Activated naive CD4-positive, alpha-beta T cell treated with anti-CD3 and anti-CD28 coated beads for 36 hours (primary cell): ENCODE measurements around the gene THSD4. TPM values are rescaled to one million over a fixed set of nuclear protein-coding genes. Genes with fewer than 3 reads are reported as not detected.
"Not testable (repeated sequence)": the region's sequence is repeated elsewhere in the genome, so short reads cannot be mapped to it uniquely, and the experiment has no call there.

Experiments used
- CTCF ChIA-PET: fragments of 350-600 bp; sonication (Branson Sonifier 250); formaldehyde crosslinking; loops from one replicate; lab custom pipeline; 2021; ENCODE audit warnings: antibody characterized with exemption; lab: Charles Lee
- DNase-seq: peaks from one replicate; pipeline ENCODE4 v3.0.0-alpha.2; 2020
- H3K27ac Mint-ChIP-seq: one replicate; pipeline ENCODE4 v1.8.0; 2021; ENCODE audit warnings: mild to moderate bottlenecking, mixed read lengths
- H3K27me3 Mint-ChIP-seq: one replicate; pipeline ENCODE4 v1.8.0; 2021; ENCODE audit warnings: low read depth, mixed read lengths
- H3K36me3 Mint-ChIP-seq: one replicate; pipeline ENCODE4 v1.8.0; 2021; ENCODE audit warnings: low read depth, mixed read lengths
- H3K4me1 Mint-ChIP-seq: one replicate; pipeline ENCODE4 v1.8.0; 2021; ENCODE audit warnings: low read depth, mixed read lengths
- H3K4me3 Mint-ChIP-seq: one replicate; pipeline ENCODE4 v1.8.0; 2021; ENCODE audit warnings: mild to moderate bottlenecking, moderate library complexity, mixed read lengths
- H3K9me3 Mint-ChIP-seq: one replicate; pipeline ENCODE4 v1.8.0; 2021; ENCODE audit warnings: mixed read lengths
- intact Hi-C: fragments of 100-400 bp; cut with micrococcal nuclease; formaldehyde crosslinking; loops from one replicate; pipeline ENCODE4 v1.15.1; 2023
- total RNA-seq, 2 experiments: library from RNA; stranded (reverse); gene quantifications; one replicate each; pipeline ENCODE4 v1.2.3, GENCODE V29; 2021

The THSD4 gene
- total RNA-seq, 2 experiments from 2014 or later: not detected

- no peak overlapping the region for H3K27ac Mint-ChIP-seq
- no peaks in the 10 kb centered on the region for H3K9me3 Mint-ChIP-seq
- DNase-seq: no peak
- CTCF ChIA-PET: interaction anchor here (1.4 kb wide), 1 partner anchor 26 kb away, joined by 3 read pairs; no protein-coding TSS in a partner anchor
- H3K4me1 Mint-ChIP-seq: peaks cover 11% of the 10 kb centered on the region
- peaks cover 5% of the 10 kb centered on the region for H3K27me3 Mint-ChIP-seq
- no peak overlapping the region for H3K4me3 Mint-ChIP-seq
- intact Hi-C loops: no loop called here
- no peaks in the 10 kb centered on the region for H3K36me3 Mint-ChIP-seq
Measured at GRCh38 chr15:71352765-71353164, 237.5 kb downstream of the THSD4 start.

GRCh38 chr15:71353171-71353570 lies 237.9 kb downstream of the THSD4 start:
- peaks cover 4% of the 10 kb centered on the region for H3K27me3 Mint-ChIP-seq
- DNase-seq: no peak
- H3K9me3 Mint-ChIP-seq: no peaks in the 10 kb centered on the region
- H3K4me3 Mint-ChIP-seq: no peak overlapping the region
- H3K27ac Mint-ChIP-seq: no peak overlapping the region
- H3K4me1 Mint-ChIP-seq: peaks cover 11% of the 10 kb centered on the region
- CTCF ChIA-PET: interaction anchor here (1.4 kb wide), 1 partner anchor 26 kb away, joined by 3 read pairs; no protein-coding TSS in a partner anchor
- H3K36me3 Mint-ChIP-seq: no peaks in the 10 kb centered on the region
- intact Hi-C loops: no loop called here

- Mint-ChIP-seq H3K27me3 (peaks cover 2% of the 10 kb centered on the region), H3K9me3 (no peaks in the 10 kb centered on the region), H3K4me3 (no peak overlapping the region), H3K36me3 (no peaks in the 10 kb centered on the region), H3K27ac (no peak overlapping the region), H3K4me1 (peaks cover 11% of the 10 kb centered on the region)
- CTCF ChIA-PET: no interaction called here
- DNase-seq: no peak
- intact Hi-C loops: no loop called here
Measured at GRCh38 chr15:71355268-71355667, 240.0 kb downstream of the THSD4 start.

GRCh38 chr15:71357321-71357732 lies 242.1 kb downstream of the THSD4 start:
- H3K4me1 Mint-ChIP-seq: peaks cover 11% of the 10 kb centered on the region
- H3K9me3 Mint-ChIP-seq: no peaks in the 10 kb centered on the region
- no peaks in the 10 kb centered on the region for H3K27me3 Mint-ChIP-seq
- DNase-seq: no peak
- CTCF ChIA-PET: interaction anchor here (1.1 kb wide), 1 partner anchor 635 kb away, joined by 3 read pairs; no protein-coding TSS in a partner anchor
- intact Hi-C loops: no loop called here
- H3K36me3 Mint-ChIP-seq: no peaks in the 10 kb centered on the region
- no peak overlapping the region for H3K4me3 Mint-ChIP-seq
- H3K27ac Mint-ChIP-seq: no peak overlapping the region

GRCh38 chr15:71357967-71358366 lies 242.7 kb downstream of the THSD4 start:
- intact Hi-C loops: no loop called here
- H3K27ac Mint-ChIP-seq: no peak overlapping the region
- no peak for DNase-seq
- H3K4me3 Mint-ChIP-seq: no peak overlapping the region
- no peaks in the 10 kb centered on the region for H3K27me3 Mint-ChIP-seq
- CTCF ChIA-PET: interaction anchor here (1.1 kb wide), 1 partner anchor 635 kb away, joined by 3 read pairs; no protein-coding TSS in a partner anchor
- no peaks in the 10 kb centered on the region for H3K36me3 Mint-ChIP-seq
- peaks cover 6% of the 10 kb centered on the region for H3K4me1 Mint-ChIP-seq
- H3K9me3 Mint-ChIP-seq: no peaks in the 10 kb centered on the region

- no peak overlapping the region for H3K27ac Mint-ChIP-seq
- no peaks in the 10 kb centered on the region for H3K27me3 Mint-ChIP-seq
- DNase-seq: no peak
- no peaks in the 10 kb centered on the region for H3K4me1 Mint-ChIP-seq
- no peaks in the 10 kb centered on the region for H3K9me3 Mint-ChIP-seq
- intact Hi-C loops: no loop called here
- H3K36me3 Mint-ChIP-seq: no peaks in the 10 kb centered on the region
- H3K4me3 Mint-ChIP-seq: no peak overlapping the region
- CTCF ChIA-PET: no interaction called here
Measured at GRCh38 chr15:71359246-71359645, 244.0 kb downstream of the THSD4 start.

GRCh38 chr15:71362556-71362955 lies 247.3 kb downstream of the THSD4 start:
- no peak overlapping the region for H3K27ac Mint-ChIP-seq
- CTCF ChIA-PET: no interaction called here
- no peak overlapping the region for H3K4me3 Mint-ChIP-seq
- H3K9me3 Mint-ChIP-seq: no peaks in the 10 kb centered on the region
- no peaks in the 10 kb centered on the region for H3K36me3 Mint-ChIP-seq
- no peaks in the 10 kb centered on the region for H3K27me3 Mint-ChIP-seq
- DNase-seq: no peak
- intact Hi-C loops: no loop called here
- no peaks in the 10 kb centered on the region for H3K4me1 Mint-ChIP-seq

GRCh38 chr15:71362987-71363968 lies 248.0 kb downstream of the THSD4 start:
- H3K27ac Mint-ChIP-seq: no peak overlapping the region
- CTCF ChIA-PET: no interaction called here
- no peak for DNase-seq
- no peaks in the 10 kb centered on the region for H3K4me1 Mint-ChIP-seq
- intact Hi-C loops: no loop called here
- H3K4me3 Mint-ChIP-seq: no peak overlapping the region
- H3K9me3 Mint-ChIP-seq: no peaks in the 10 kb centered on the region
- H3K36me3 Mint-ChIP-seq: no peaks in the 10 kb centered on the region
- no peaks in the 10 kb centered on the region for H3K27me3 Mint-ChIP-seq

- DNase-seq: no peak
- CTCF ChIA-PET: no interaction called here
- Mint-ChIP-seq H3K9me3 (no peaks in the 10 kb centered on the region), H3K27ac (peak overlapping the region; percentile 12), H3K36me3 (no peaks in the 10 kb centered on the region), H3K4me1 (no peaks in the 10 kb centered on the region), H3K4me3 (no peak overlapping the region), H3K27me3 (no peaks in the 10 kb centered on the region)
- intact Hi-C loops: no loop called here
Measured at GRCh38 chr15:71364117-71364584, 248.9 kb downstream of the THSD4 start.

GRCh38 chr15:71366522-71366921 lies 251.3 kb downstream of the THSD4 start:
- H3K4me1 Mint-ChIP-seq: no peaks in the 10 kb centered on the region
- peaks cover 14% of the 10 kb centered on the region for H3K9me3 Mint-ChIP-seq
- CTCF ChIA-PET: no interaction called here
- no peaks in the 10 kb centered on the region for H3K36me3 Mint-ChIP-seq
- H3K27me3 Mint-ChIP-seq: no peaks in the 10 kb centered on the region
- intact Hi-C loops: no loop called here
- no peak for DNase-seq
- no peak overlapping the region for H3K4me3 Mint-ChIP-seq
- no peak overlapping the region for H3K27ac Mint-ChIP-seq

GRCh38 chr15:71366926-71367325 lies 251.7 kb downstream of the THSD4 start:
- CTCF ChIA-PET: no interaction called here
- intact Hi-C loops: no loop called here

GRCh38 chr15:71367737-71368136 lies 252.5 kb downstream of the THSD4 start:
- H3K36me3 Mint-ChIP-seq, DNase-seq, H3K4me3 Mint-ChIP-seq, CTCF ChIA-PET, H3K27ac Mint-ChIP-seq, intact Hi-C loops, H3K27me3 Mint-ChIP-seq, H3K4me1 Mint-ChIP-seq: not testable (repeated sequence)
- peaks cover 18% of the 10 kb centered on the region for H3K9me3 Mint-ChIP-seq

More at GRCh38 chr15:71366926-71367325, 251.7 kb downstream of the THSD4 start:
- Mint-ChIP-seq H3K27me3 (no peaks in the 10 kb centered on the region), H3K36me3 (no peaks in the 10 kb centered on the region), H3K9me3 (peaks cover 17% of the 10 kb centered on the region), H3K4me3 (no peak overlapping the region), H3K27ac (no peak overlapping the region), H3K4me1 (peaks cover 2% of the 10 kb centered on the region)
- no peak for DNase-seq
